ENCODE measurements around the gene RTBDN.

Gene RTBDN

DNA sequence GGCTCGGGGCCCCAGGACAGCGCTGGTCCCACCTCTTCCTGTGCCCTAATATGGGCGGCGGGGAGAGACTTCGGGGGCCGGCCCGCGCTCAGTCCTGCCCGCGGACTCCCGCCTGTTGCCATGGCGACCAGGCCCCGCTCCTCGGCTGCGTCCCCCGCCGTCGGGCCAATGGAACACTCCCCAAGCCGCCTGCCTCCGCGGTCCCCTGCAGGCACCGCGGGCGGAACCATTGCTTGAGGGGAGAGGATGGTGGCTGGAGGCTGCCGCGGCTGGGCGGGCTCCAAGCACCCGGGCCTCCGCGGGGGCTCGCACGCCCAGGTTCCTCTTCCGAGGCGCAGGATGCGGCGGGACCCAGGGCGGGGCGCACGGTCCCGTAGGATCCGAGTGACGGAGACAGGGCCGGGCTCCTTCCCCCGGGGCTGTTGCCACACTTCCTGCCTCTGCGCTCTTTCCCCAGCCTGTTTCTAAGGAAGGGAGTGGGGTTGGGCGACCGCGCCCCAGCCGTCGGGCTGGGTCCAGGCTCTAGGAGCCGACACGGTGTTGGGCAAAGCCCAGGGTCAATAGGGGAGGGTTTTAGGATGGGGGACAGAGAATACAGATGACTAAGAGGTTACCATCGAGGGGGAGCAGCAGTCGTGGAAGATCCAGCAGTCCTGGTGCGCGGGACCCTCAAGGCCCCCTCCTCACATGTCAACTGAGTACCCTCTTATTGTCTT lies 44.3 kb downstream of the RTBDN start:
- peak overlapping the region; percentile 99 for H3K4me3 ChIP-seq (replicated peaks; ENCODE audit: low read depth, low read length)
- TF ChIP-seq, protein P1, sequence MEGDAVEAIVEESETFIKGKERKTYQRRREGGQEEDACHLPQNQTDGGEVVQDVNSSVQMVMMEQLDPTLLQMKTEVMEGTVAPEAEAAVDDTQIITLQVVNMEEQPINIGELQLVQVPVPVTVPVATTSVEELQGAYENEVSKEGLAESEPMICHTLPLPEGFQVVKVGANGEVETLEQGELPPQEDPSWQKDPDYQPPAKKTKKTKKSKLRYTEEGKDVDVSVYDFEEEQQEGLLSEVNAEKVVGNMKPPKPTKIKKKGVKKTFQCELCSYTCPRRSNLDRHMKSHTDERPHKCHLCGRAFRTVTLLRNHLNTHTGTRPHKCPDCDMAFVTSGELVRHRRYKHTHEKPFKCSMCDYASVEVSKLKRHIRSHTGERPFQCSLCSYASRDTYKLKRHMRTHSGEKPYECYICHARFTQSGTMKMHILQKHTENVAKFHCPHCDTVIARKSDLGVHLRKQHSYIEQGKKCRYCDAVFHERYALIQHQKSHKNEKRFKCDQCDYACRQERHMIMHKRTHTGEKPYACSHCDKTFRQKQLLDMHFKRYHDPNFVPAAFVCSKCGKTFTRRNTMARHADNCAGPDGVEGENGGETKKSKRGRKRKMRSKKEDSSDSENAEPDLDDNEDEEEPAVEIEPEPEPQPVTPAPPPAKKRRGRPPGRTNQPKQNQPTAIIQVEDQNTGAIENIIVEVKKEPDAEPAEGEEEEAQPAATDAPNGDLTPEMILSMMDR (IDR thresholded peaks at IDR 0.05; ENCODE audit: low read length, missing control alignments), result no peak
- DNase-seq (ENCODE audit: low read depth), result peak; percentile 97

GRCh38 chr19:12789098-12789903 lies 45.1 kb downstream of the RTBDN start:
- DNase-seq (ENCODE audit: low read depth), result peak; percentile 42

GRCh38 chr19:12788682-12789097 lies 45.7 kb downstream of the RTBDN start:
- TF ChIP-seq, protein P1 (IDR thresholded peaks at IDR 0.05; ENCODE audit: low read length, missing control alignments), result no peak
- H3K4me3 ChIP-seq (replicated peaks; ENCODE audit: low read depth, low read length), result peak overlapping the region; percentile 48
- peak; percentile 77 for DNase-seq (ENCODE audit: low read depth)

More at GRCh38 chr19:12789098-12789903, 45.1 kb downstream of the RTBDN start:
- peak overlapping the region; percentile 99 for H3K4me3 ChIP-seq (replicated peaks; ENCODE audit: low read depth, low read length)
- TF ChIP-seq, protein P1 (IDR thresholded peaks at IDR 0.05; ENCODE audit: low read length, missing control alignments), result no peak

GRCh38 chr19:12788042-12788681 lies 46.2 kb downstream of the RTBDN start:
- peak overlapping the region; percentile 48 for H3K4me3 ChIP-seq (replicated peaks; ENCODE audit: low read depth, low read length)
- TF ChIP-seq, protein P1 (IDR thresholded peaks at IDR 0.05; ENCODE audit: low read length, missing control alignments), result no peak
- no peak for DNase-seq (ENCODE audit: low read depth)

GRCh38 chr19:12787458-12787857 lies 46.9 kb downstream of the RTBDN start:
- TF ChIP-seq, protein P1 (IDR thresholded peaks at IDR 0.05; ENCODE audit: low read length, missing control alignments), result no peak
- H3K4me3 ChIP-seq (replicated peaks; ENCODE audit: low read depth, low read length), result no peak overlapping the region
- no peak for DNase-seq (ENCODE audit: low read depth)

- no peak for DNase-seq (ENCODE audit: low read depth)
- TF ChIP-seq, protein P1 (IDR thresholded peaks at IDR 0.05; ENCODE audit: low read length, missing control alignments), result no peak
- no peak overlapping the region for H3K4me3 ChIP-seq (replicated peaks; ENCODE audit: low read depth, low read length)
These were observed 47.4 kb downstream of the RTBDN start for GRCh38 chr19:12786952-12787351.
